LNCAP (cell line): ENCODE results near the gene CRELD1.

Source experiments
- TF ChIP-seq, protein P1 (sequence below): fragments of 450-650 bp; IDR thresholded peaks from 2 replicates; pipeline ENCODE4 v1.5.1; 2017; ENCODE audit warnings: mild to moderate bottlenecking

The CRELD1 gene

DNA sequence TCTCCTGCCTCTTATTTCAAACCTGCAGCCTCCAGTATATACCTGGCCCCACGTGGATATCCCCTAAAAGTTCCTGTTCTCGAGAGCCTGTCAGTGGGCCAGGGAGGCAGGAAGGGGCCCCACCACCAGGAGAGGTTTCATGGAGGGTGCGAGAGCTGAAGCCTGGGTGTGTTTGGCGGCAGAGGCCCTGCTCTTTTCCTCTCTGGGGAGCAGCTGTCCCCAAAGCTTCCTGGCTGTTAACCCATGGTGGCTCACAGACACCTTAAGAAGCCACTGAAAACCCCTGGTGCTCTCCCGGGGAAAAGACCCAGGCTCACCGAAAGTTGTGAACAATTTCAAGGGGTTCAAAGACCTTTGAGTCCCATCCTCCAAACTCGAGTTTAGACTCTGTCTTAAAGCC, 17.5 kb downstream of the CRELD1 start:
- TF ChIP-seq, protein P1, sequence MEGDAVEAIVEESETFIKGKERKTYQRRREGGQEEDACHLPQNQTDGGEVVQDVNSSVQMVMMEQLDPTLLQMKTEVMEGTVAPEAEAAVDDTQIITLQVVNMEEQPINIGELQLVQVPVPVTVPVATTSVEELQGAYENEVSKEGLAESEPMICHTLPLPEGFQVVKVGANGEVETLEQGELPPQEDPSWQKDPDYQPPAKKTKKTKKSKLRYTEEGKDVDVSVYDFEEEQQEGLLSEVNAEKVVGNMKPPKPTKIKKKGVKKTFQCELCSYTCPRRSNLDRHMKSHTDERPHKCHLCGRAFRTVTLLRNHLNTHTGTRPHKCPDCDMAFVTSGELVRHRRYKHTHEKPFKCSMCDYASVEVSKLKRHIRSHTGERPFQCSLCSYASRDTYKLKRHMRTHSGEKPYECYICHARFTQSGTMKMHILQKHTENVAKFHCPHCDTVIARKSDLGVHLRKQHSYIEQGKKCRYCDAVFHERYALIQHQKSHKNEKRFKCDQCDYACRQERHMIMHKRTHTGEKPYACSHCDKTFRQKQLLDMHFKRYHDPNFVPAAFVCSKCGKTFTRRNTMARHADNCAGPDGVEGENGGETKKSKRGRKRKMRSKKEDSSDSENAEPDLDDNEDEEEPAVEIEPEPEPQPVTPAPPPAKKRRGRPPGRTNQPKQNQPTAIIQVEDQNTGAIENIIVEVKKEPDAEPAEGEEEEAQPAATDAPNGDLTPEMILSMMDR, result no peak

GRCh38 chr3:9951598-9951961, 17.9 kb downstream of the CRELD1 start:
- TF ChIP-seq, protein P1, result no peak

DNA sequence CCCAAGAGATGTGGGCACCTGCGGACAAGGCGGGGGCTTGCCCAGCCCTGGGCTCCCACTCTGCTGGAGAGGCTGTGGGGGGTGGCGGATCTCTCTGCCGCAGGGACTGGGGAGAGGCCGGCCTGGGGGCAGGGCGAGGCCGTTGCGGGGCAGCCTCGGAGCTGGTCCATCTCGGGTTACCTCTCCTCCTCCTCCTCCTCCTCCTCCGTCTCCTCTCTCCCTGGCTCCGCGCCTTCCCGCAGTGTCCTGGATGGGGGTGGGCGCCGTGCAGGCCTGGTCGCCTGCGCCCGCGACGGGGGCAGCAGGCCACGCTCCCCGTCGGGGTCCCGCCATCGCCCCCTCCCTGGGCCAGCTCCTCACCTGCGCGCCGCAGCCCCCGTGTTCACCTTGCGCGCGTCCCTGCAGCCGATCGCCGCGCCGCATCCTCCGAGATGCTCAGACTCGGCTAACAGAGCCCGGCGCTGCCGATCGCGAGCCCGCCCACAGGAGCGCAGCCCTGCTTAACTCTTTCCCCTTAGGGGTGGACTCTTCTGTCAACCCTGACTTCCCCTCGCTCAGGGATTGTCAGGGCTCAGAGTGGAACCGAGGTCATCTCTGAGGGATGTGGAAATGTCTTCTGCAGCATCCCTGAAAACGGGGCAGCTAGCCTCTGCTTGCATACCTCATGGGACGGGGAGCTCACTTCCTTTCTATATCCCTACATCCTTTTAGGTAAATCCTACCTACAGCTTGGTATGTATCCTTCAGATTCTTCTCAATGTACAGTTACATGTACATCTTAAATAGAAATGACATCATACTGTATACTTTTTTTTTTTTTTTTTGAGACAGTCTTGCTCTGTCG, 18.6 kb downstream of the CRELD1 start, which contains the start of gene PRRT3:
PRRT3 (minus strand) TSS at position 447 of the 844 bp plus-strand sequence. CDS start 2,293 bp downstream, outside the sequence.
- TF ChIP-seq, protein P1, result no peak

DNA sequence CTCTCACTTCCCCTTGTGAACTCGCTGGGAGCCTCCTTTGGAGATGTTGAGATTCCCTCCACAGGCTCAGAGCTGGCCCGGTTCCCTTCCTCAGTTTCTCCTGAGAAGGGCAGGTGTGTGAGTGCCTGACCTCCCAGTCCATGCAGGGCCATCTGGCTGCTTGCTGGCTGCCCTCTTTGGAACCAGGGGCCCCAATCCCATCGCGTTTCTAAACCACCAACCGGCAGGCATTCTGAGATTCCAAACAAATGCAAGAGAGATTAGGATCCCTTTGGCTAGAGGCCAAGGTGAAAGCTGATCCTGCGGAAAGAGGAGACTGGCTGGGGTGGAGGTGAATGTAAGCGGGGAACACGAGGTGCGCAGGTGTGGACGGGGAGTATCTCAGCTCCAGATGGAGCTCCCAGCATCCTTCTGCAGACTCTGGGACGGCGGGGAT, 21.5 kb downstream of the CRELD1 start:
- TF ChIP-seq, protein P1, result no peak

- TF ChIP-seq, protein P1, result no peak
Observed at GRCh38 chr3:9955611-9956352, 22.1 kb downstream of the CRELD1 start.

- TF ChIP-seq, protein P1, result no peak
Observed at GRCh38 chr3:9957214-9957613, 23.6 kb downstream of the CRELD1 start.

GRCh38 chr3:9965200-9965875, 31.7 kb downstream of the CRELD1 start:
- TF ChIP-seq, protein P1, result no peak
